ENCODE data around the gene ADAM12.

DNA sequence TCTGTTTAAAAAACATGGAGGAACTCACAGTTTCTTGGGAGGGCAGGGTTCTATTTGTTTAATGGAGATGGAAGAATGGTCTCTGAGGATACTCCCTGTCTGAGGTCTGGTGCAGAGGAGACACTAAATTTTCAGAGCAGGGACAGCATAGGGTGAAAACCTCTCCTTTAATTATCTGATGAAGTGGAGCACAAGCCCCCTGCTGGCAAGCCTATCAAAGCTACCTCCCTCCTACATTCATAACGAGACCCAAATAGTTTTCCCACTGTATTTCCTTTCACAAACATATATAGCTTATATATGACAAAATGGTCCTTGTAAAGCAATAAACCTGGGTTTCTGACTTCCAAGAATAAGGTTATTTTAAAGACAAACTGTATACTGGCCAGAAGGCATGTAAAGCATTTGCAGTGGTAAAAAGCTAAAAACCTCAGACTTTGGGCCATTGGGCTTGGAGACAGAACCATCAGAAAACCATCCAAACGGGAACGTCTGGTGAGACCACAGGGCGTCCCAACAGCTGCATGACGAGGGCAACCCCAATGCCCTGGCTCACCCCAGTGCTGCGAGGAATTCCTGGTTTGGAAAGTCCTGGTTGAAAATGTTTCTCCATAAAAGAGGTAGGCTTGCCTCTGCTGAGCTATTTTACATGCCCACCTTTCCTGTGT, 290.6 kb downstream of the ADAM12 start:
- TF ChIP-seq POLR2A (IDR thresholded peaks at IDR 0.05): no peak
- TF ChIP-seq, protein P1, sequence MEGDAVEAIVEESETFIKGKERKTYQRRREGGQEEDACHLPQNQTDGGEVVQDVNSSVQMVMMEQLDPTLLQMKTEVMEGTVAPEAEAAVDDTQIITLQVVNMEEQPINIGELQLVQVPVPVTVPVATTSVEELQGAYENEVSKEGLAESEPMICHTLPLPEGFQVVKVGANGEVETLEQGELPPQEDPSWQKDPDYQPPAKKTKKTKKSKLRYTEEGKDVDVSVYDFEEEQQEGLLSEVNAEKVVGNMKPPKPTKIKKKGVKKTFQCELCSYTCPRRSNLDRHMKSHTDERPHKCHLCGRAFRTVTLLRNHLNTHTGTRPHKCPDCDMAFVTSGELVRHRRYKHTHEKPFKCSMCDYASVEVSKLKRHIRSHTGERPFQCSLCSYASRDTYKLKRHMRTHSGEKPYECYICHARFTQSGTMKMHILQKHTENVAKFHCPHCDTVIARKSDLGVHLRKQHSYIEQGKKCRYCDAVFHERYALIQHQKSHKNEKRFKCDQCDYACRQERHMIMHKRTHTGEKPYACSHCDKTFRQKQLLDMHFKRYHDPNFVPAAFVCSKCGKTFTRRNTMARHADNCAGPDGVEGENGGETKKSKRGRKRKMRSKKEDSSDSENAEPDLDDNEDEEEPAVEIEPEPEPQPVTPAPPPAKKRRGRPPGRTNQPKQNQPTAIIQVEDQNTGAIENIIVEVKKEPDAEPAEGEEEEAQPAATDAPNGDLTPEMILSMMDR (IDR thresholded peaks at IDR 0.05): no peak
